Endothelial cell of umbilical vein (primary cell): Measurements from ENCODE around the gene COPS7A. TPM values are rescaled to one million over a fixed set of nuclear protein-coding genes. Genes with fewer than 3 reads are reported as not detected.

ENCODE experiments used
- BruUV-seq: library from RNA; stranded (reverse); fragments of 400-500 nt; replicated peaks from 2 replicates; lab custom pipeline; 2021; lab: Mats Ljungman, UMichigan
- CTCF ChIA-PET: fragments of 300-600, 350-600 bp; sonication (Branson Sonifier 250); formaldehyde crosslinking; loops from one replicate; lab custom pipeline; 2021; ENCODE audit warnings: antibody characterized with exemption, inconsistent platforms; lab: Charles Lee
- POLR2A ChIA-PET: fragments of 300-600, 350-600 bp; sonication (Branson Sonifier 250); formaldehyde crosslinking; loops from one replicate; lab custom pipeline; 2021; ENCODE audit warnings: antibody characterized with exemption, inconsistent platforms; lab: Charles Lee
- DNase-seq: peaks from one replicate; pipeline ENCODE4 v3.0.0-alpha.2; 2011; ENCODE audit warnings: low read depth, low spot score
- FAIRE-seq: peaks from 2 replicates; lab custom pipeline; 2011; peaks lifted over from hg19 to GRCh38; lab: Jason Lieb, UNC
- H2AFZ ChIP-seq: 2 replicates; pipeline ENCODE4 v1.6.0; 2012; ENCODE audit warnings: low read depth, low read length, control low read depth, inconsistent platforms
- H3K27ac ChIP-seq: 2 replicates; pipeline ENCODE4 v1.5.1; 2011; ENCODE audit warnings: low read depth, mild to moderate bottlenecking, control low read depth, low read length, moderate library complexity; ENCODE audit not compliant: insufficient read depth
- H3K27me3 ChIP-seq, 2 experiments: 2 replicates each; pipeline versions ENCODE4 v1.6.0 to v1.6.1; 2011; ENCODE audit warnings: low read length in 2 of 2, mixed read lengths in 1 of 2; ENCODE audit not compliant: control insufficient read depth in 2 of 2, insufficient read depth in 2 of 2
- H3K36me3 ChIP-seq, 2 experiments: 2 replicates in 1 of 2; 3 replicates in 1 of 2; pipeline ENCODE4 v1.5.1; 2011; ENCODE audit warnings: low read length in 2 of 2, mild to moderate bottlenecking in 1 of 2, moderate library complexity in 1 of 2; ENCODE audit not compliant: control insufficient read depth in 2 of 2, insufficient read depth in 2 of 2; ENCODE audit errors: extremely low read depth in 1 of 2
- H3K4me1 ChIP-seq: 3 replicates; pipeline ENCODE4 v1.5.1; 2011; ENCODE audit warnings: mild to moderate bottlenecking, low read length; ENCODE audit not compliant: control insufficient read depth, insufficient read depth; ENCODE audit errors: extremely low read depth
- H3K4me2 ChIP-seq: 2 replicates; pipeline ENCODE4 v1.6.1; 2011; ENCODE audit warnings: low read length, control low read depth, mixed read lengths; ENCODE audit not compliant: insufficient read depth
- H3K4me3 ChIP-seq, 3 experiments: fragments of 200-600 bp in 1 of 3; sonication (generic), shearing (Covaris generic) in 1 of 3; replicated peaks in 1 of 3; 2 replicates each; pipeline ENCODE4 v1.5.1; 2011 to 2016; ENCODE audit warnings: control low read depth in 3 of 3, low read length in 3 of 3, mild to moderate bottlenecking in 2 of 3, inconsistent platforms in 1 of 3, low read depth in 1 of 3, moderate library complexity in 1 of 3; ENCODE audit not compliant: insufficient read depth in 1 of 3
- H3K79me2 ChIP-seq: 2 replicates; pipeline ENCODE4 v1.6.0; 2012; ENCODE audit warnings: low read length, inconsistent platforms; ENCODE audit not compliant: control insufficient read depth, insufficient read depth
- H3K9ac ChIP-seq: replicated peaks from 2 replicates; pipeline ENCODE3; 2011; ENCODE audit warnings: low read length, control low read depth; ENCODE audit not compliant: insufficient read depth; ENCODE audit errors: extremely low read depth
- H3K9me1 ChIP-seq: replicated peaks from 3 replicates; pipeline ENCODE4 v1.6.0; 2011; ENCODE audit warnings: mild to moderate bottlenecking, low read length; ENCODE audit not compliant: control insufficient read depth, insufficient read depth; ENCODE audit errors: extremely low read depth
- H3K9me3 ChIP-seq: replicated peaks from 2 replicates; pipeline ENCODE4 v1.5.1; 2012; ENCODE audit warnings: low read length, inconsistent platforms; ENCODE audit not compliant: control insufficient read depth, insufficient read depth
- H4K20me1 ChIP-seq: replicated peaks from 2 replicates; pipeline ENCODE3; 2011; ENCODE audit warnings: mild to moderate bottlenecking, low read length; ENCODE audit not compliant: control insufficient read depth, insufficient read depth; ENCODE audit errors: extremely low read depth
- EZH2 ChIP-seq: IDR thresholded peaks from 2 replicates; pipeline ENCODE4 v1.6.1; 2012; ENCODE audit warnings: borderline replicate concordance, low read depth, mild to moderate bottlenecking, moderate library complexity, low read length, inconsistent platforms; ENCODE audit not compliant: severe bottlenecking
- dilution Hi-C: fragments of 300-500 bp; cut with MboI; formaldehyde crosslinking; loops from one replicate; pipeline ENCODE4 v1.15.0; 2019; ENCODE audit warnings: low sequenced_read_pairs; ENCODE audit not compliant: extremely low pct_ligation_motif_present
- intact Hi-C: fragments of 100-400 bp; cut with micrococcal nuclease; formaldehyde crosslinking; loops from one replicate; pipeline ENCODE4 v1.10.0; 2022
- polyA plus RNA-seq, 4 experiments: library from polyadenylated mRNA; depleted of rRNA in 3 of 4; stranded (reverse) in 3 of 4; unstranded in 1 of 4; fragments of >200 nt; gene quantifications; 2 replicates each; pipeline versions ENCODE4 v1.2.1 to v1.2.3, GENCODE V29; 2011 to 2012; ENCODE audit warnings: missing spikeins in 1 of 4
- total RNA-seq: library from RNA; stranded (reverse); gene quantifications from 2 replicates; pipeline ENCODE4 v1.2.3, GENCODE V29; 2021
- TF ChIP-seq, protein P1 (sequence below), 2 donors: IDR thresholded peaks; 1 replicate in 1 of 2; 2 replicates in 1 of 2; pipeline ENCODE4 v1.5.1; 2011; ENCODE audit warnings: low read length in 2 of 2, mild to moderate bottlenecking in 2 of 2, moderate library complexity in 2 of 2, control low read depth in 1 of 2, inconsistent platforms in 1 of 2, low read depth in 1 of 2; ENCODE audit not compliant: insufficient read depth in 1 of 2; ENCODE audit errors: extremely low read depth in 1 of 2

COPS7A gene
- total and polyA plus RNA-seq, 2 donors (not counting 3 experiments of a cell fraction or from before 2014, with no cell fraction given) = 41.1 to 104 TPM

DNA sequence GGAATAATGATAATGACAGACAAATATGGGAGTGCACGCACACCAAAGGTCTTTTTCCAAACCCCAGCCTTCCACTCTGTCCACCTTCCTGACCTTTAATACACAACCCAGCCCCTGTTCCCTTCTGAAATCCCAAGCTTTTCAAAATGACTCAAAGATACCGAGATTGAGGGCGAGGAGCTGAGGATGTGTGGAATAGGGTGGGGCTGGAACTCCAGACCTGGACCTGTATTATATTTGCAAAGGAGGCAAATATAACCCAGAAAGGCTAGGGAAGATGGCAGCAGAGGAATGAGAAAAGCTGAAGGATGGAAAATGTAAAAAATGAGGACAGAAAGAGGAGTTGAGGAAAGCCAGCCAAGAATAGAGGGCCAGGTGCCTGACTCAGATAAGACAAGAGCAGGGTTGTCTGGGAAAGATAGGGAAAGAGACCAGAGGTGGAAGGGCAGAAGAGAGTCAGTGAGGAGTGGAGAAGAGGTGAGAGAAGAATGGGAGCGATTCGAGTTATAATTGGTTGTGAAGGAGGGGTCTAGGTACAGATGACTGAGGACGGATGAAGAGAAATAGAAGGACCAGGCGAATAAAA is 41.3 kb downstream of the COPS7A start:
- peak overlapping the region in 1 of 3 experiments; percentile 21 for H3K4me3 ChIP-seq
- peaks cover 32% of the 10 kb centered on the region for H3K79me2 ChIP-seq
- H3K9me3 ChIP-seq = no peaks in the 10 kb centered on the region
- no peaks in the 10 kb centered on the region for H3K9me1 ChIP-seq
- FAIRE-seq = peak; percentile 80
- H3K4me2 ChIP-seq = peak overlapping the region; percentile 33
- intact Hi-C loops = no loop called here
- ChIA-PET POLR2A (interaction anchor here (0.8 to 2.5 kb wide), 5 partner anchors 12 to 294 kb away, joined by 3 to 43 read pairs (median 9); partner anchors contain the start of genes COPS7A, GPR162, MLF2 and TPI1), CTCF (interaction anchor here (1.1 to 8.4 kb wide), 5 partner anchors 12 to 60 kb away, joined by 4 to 234 read pairs (median 12); partner anchors contain the start of genes COPS7A and MLF2)
- DNase-seq = peak; percentile 41
- no peaks in the 10 kb centered on the region for H4K20me1 ChIP-seq
- H2AFZ ChIP-seq = peak overlapping the region; percentile 28
- dilution Hi-C loops = no loop called here
- TF ChIP-seq EZH2 = no peak
- TF ChIP-seq, protein P1, sequence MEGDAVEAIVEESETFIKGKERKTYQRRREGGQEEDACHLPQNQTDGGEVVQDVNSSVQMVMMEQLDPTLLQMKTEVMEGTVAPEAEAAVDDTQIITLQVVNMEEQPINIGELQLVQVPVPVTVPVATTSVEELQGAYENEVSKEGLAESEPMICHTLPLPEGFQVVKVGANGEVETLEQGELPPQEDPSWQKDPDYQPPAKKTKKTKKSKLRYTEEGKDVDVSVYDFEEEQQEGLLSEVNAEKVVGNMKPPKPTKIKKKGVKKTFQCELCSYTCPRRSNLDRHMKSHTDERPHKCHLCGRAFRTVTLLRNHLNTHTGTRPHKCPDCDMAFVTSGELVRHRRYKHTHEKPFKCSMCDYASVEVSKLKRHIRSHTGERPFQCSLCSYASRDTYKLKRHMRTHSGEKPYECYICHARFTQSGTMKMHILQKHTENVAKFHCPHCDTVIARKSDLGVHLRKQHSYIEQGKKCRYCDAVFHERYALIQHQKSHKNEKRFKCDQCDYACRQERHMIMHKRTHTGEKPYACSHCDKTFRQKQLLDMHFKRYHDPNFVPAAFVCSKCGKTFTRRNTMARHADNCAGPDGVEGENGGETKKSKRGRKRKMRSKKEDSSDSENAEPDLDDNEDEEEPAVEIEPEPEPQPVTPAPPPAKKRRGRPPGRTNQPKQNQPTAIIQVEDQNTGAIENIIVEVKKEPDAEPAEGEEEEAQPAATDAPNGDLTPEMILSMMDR (IDR thresholded peaks at IDR 0.05; ENCODE audit: extremely low read depth in 1 of 2, insufficient read depth in 1 of 2, low read depth in 1 of 2, low read length in 2 of 2) = no peak
- no TSS peak for BruUV-seq
- peak overlapping the region; percentile 70 for H3K27ac ChIP-seq
- H3K9ac ChIP-seq = no peak overlapping the region
- H3K4me1 ChIP-seq = peaks cover 38% of the 10 kb centered on the region
- H3K36me3 ChIP-seq = peaks cover 0 to 9% of the 10 kb centered on the region in 2 experiments
- no peaks in the 10 kb centered on the region for H3K27me3 ChIP-seq
